Measurements from ENCODE around the gene PATE1.

DNA sequence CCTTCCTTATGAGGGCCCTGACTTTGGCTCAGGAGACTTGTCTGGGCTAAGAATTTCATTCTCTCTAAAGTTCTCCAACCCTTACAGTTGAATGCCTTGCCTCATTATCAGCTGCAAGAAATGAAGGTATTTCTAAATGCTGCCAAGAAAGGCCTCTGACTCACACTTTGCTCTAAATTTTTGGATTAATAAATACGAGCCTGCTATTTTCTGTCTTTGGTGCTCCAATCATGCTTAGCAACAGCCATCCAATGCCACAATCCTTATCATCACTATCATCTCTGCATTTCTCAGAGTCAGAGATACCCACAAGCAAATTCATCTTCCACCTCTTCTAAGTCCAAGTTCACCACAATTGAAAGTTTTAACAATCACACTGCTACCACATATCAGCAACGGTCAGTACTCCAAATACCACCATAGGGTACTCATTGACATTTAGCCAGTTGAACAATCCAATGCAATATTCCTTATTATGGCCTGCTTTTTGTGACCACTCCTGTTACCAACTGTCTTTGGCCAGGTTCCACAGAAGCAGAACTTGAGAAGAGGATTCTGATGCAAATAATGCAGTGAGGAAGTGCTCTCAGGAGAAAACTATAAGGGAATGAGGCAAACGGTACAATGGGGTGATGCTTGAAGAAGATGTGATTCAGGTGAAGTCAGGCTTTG is 26.9 kb downstream of the PATE1 start:
- TF ChIP-seq CTCF (IDR thresholded peaks at IDR 0.05) (no peak), POLR2AphosphoS5 (IDR thresholded peaks at IDR 0.05) (no peak), POLR2A (IDR thresholded peaks at IDR 0.05) (no peak), EP300 (IDR thresholded peaks at IDR 0.05) (no peak)

Data from suprapubic skin (tissue), 4 donors.